IPS-18c (cell line): ENCODE data around the gene OR52E4.

Experiments
- H3K4me3 ChIP-seq: 2 replicates; pipeline ENCODE4 v1.7.0; 2013; ENCODE audit warnings: low read depth, mild to moderate bottlenecking, low read length, moderate library complexity; ENCODE audit not compliant: insufficient read depth
- H3K9me3 ChIP-seq: one replicate; pipeline ENCODE4 v1.6.1; 2013; ENCODE audit warnings: mild to moderate bottlenecking, low read length, moderate library complexity; ENCODE audit not compliant: control insufficient read depth, insufficient read depth

The OR52E4 gene

GRCh38 chr11:5922749-5923426, 42.5 kb downstream of the OR52E4 start:
- peaks cover 1% of the 10 kb centered on the region for H3K9me3 ChIP-seq
- no peak overlapping the region for H3K4me3 ChIP-seq

DNA sequence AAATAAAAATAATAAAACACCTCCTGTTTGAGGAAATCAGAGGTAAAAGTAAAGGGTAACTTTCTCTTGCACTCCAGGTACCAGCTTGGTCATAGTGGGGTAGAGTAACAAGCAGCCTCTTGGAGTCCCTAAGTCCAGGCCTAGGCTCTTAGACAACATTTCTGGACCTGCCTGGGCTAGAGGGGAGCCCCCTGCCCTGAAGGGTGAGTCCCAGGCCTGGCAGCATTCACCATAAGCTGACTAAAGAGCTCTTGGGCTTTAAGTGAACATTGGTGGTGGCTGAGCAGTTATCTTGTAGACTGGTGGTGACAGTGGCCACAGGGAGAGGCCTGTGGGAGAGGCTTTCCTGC, 43.0 kb downstream of the OR52E4 start:
- peaks cover 3% of the 10 kb centered on the region for H3K9me3 ChIP-seq
- no peak overlapping the region for H3K4me3 ChIP-seq

DNA sequence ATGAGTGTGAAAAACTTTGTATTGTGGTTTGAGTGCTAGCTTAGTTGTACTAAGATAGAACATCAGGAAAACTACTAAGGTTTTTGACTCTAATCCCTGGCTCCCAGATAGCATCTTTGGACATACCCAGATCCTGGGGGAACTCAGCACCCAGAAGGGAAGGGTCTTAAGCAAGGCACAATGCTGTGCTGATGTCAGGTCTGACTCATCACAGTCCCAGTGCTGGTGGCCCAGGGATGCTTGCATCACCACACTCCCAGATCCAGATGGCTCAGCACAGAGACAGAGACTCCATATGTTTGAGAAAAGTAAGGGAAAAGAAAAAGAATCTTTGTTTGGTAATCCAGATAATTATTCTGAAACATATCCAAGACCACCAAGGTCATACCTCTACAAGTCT, 43.4 kb downstream of the OR52E4 start:
- H3K4me3 ChIP-seq = no peak overlapping the region

GRCh38 chr11:5928271-5928670, 47.8 kb downstream of the OR52E4 start:
- Histone ChIP-seq H3K4me3 (no peak overlapping the region), H3K9me3 (peaks cover 13% of the 10 kb centered on the region)

More for the DNA sequence above, 43.4 kb downstream of the OR52E4 start:
- peaks cover 4% of the 10 kb centered on the region for H3K9me3 ChIP-seq

- no peak overlapping the region for H3K4me3 ChIP-seq
- H3K9me3 ChIP-seq = peaks cover 13% of the 10 kb centered on the region
These were observed 48.4 kb downstream of the OR52E4 start for GRCh38 chr11:5928811-5929210.

GRCh38 chr11:5929571-5930368, 49.3 kb downstream of the OR52E4 start:
- H3K9me3 ChIP-seq = peaks cover 13% of the 10 kb centered on the region

GRCh38 chr11:5930614-5931013, 50.2 kb downstream of the OR52E4 start:
- Histone ChIP-seq H3K9me3 (peaks cover 13% of the 10 kb centered on the region), H3K4me3 (no peak overlapping the region)

More at GRCh38 chr11:5929571-5930368, 49.3 kb downstream of the OR52E4 start:
- H3K4me3 ChIP-seq = no peak overlapping the region

DNA sequence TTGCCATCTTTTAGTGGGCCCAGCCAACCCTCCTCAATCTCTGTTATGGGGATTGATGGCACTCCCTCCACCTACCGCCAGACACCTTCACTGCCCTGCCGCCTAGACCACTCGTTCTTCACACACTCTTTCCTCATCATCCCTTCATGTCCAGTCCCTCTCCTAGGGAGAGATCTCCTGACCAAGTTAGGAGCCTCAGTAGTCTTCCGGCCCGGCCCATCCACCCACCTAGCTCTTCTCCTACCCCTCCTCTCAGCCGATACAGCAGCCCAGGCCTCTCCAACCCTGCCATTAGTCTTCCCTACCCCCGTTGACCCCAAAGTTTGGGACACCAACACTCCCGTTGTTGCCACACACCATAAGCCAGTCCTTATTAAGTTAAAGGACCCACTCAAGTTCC, 50.6 kb downstream of the OR52E4 start:
- H3K4me3 ChIP-seq = no peak overlapping the region
- H3K9me3 ChIP-seq = peaks cover 13% of the 10 kb centered on the region

DNA sequence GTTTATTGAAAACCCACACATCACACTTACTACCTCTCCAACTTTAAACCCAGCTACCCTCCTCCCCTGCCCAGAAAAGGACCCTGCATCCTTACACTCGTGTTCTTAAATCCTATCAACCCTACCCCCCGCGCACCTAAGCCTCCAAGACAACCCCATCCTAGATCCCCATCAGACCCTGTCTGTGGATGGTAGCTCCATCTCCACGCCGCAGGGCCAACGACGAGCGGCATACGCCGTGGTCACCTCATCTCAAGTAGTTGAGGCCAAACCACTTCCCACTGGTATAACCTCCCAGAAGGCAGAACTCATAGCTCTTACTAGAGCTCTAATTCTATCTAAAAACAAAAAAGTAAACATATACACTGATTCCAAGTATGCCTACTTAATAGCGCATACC, 52.2 kb downstream of the OR52E4 start:
- peaks cover 13% of the 10 kb centered on the region for H3K9me3 ChIP-seq
- no peak overlapping the region for H3K4me3 ChIP-seq

DNA sequence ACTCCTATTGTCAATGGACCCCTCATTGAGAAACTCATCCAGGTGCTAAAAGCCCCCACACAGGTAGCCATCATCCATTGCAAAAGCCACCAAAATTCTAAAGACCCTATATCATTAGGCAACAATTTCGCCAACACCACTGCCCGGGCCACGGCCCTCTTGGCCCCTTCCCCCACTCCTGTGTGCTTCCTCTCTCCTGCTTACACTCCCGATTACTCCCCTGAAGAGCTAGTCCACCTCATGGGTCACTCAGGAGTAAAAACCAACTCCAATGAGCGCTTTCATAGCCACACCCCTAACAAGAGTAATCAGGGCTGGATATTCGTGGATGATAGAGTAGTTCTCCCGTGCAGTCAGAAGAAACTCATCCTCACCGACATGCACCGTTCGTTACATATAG, 52.7 kb downstream of the OR52E4 start:
- no peak overlapping the region for H3K4me3 ChIP-seq
- peaks cover 10% of the 10 kb centered on the region for H3K9me3 ChIP-seq
